ENCODE results near the gene MRPL14.

DNA sequence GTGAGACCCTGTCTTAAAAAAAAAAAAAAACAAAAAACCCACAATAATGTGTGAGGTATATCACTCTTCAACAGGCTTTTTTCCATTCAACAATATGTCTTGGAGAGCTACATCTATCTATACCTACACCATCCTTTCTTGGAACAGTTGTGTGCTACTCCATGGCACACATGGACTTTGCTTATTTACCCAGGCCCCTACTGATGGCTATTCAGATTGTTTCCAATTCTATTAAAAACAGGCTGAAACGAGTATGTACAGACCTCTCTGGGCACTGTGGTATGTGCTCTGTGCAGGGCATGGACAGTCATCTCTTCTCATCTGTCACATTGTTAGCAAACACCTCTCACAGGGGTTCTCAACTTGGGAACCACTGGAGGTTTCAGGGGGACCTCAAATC is 28.1 kb downstream of the MRPL14 start:
- TF ChIP-seq, protein P1, sequence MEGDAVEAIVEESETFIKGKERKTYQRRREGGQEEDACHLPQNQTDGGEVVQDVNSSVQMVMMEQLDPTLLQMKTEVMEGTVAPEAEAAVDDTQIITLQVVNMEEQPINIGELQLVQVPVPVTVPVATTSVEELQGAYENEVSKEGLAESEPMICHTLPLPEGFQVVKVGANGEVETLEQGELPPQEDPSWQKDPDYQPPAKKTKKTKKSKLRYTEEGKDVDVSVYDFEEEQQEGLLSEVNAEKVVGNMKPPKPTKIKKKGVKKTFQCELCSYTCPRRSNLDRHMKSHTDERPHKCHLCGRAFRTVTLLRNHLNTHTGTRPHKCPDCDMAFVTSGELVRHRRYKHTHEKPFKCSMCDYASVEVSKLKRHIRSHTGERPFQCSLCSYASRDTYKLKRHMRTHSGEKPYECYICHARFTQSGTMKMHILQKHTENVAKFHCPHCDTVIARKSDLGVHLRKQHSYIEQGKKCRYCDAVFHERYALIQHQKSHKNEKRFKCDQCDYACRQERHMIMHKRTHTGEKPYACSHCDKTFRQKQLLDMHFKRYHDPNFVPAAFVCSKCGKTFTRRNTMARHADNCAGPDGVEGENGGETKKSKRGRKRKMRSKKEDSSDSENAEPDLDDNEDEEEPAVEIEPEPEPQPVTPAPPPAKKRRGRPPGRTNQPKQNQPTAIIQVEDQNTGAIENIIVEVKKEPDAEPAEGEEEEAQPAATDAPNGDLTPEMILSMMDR (IDR thresholded peaks at IDR 0.05) = no peak
- TF ChIP-seq POLR2A (IDR thresholded peaks at IDR 0.05) = no peak

All from tibial nerve (tissue), 3 donors.